Activated CD8-positive, alpha-beta T cell treated with anti-CD3 and anti-CD28 coated beads, Interleukin-2, amount 10 ng/mL, durations not matched to agents 7 days and 5 days (primary cell): ENCODE results near the gene BRF1. TPM values are rescaled to one million over a fixed set of nuclear protein-coding genes. Genes with fewer than 3 reads are reported as not detected.

Experiments
- ATAC-seq: fragments of 150-1000 bp; cut with Tn5 transposase; one replicate; pipeline ENCODE4 v1.10.0; 2021; ENCODE audit warnings: moderate library complexity
- CTCF ChIA-PET: fragments of 350-600 bp; sonication (Branson Sonifier 250); formaldehyde crosslinking; loops from one replicate; lab custom pipeline; 2021; ENCODE audit warnings: antibody characterized with exemption; lab: Charles Lee
- POLR2A ChIA-PET: fragments of 350-600 bp; sonication (Branson Sonifier 250); formaldehyde crosslinking; loops from one replicate; lab custom pipeline; 2021; ENCODE audit warnings: antibody characterized with exemption; lab: Charles Lee
- DNase-seq: peaks from one replicate; pipeline ENCODE4 v3.0.0-alpha.2; 2020
- H3K27ac Mint-ChIP-seq: one replicate; pipeline ENCODE4 v1.8.0; 2021; ENCODE audit warnings: mild to moderate bottlenecking, mixed read lengths
- H3K27me3 Mint-ChIP-seq: one replicate; pipeline ENCODE4 v1.8.0; 2021; ENCODE audit warnings: low read depth, mixed read lengths
- H3K36me3 Mint-ChIP-seq: one replicate; pipeline ENCODE4 v1.8.0; 2021; ENCODE audit warnings: low read depth, mixed read lengths
- H3K4me1 Mint-ChIP-seq: one replicate; pipeline ENCODE4 v1.8.0; 2021; ENCODE audit warnings: low read depth, mixed read lengths
- H3K4me3 Mint-ChIP-seq: one replicate; pipeline ENCODE4 v1.8.0; 2021; ENCODE audit warnings: mild to moderate bottlenecking, mixed read lengths
- H3K9me3 Mint-ChIP-seq: one replicate; pipeline ENCODE4 v1.8.0; 2022; ENCODE audit warnings: mixed read lengths; ENCODE audit not compliant: insufficient read depth
- total RNA-seq, 2 experiments: library from RNA; stranded (reverse); gene quantifications; one replicate each; pipeline ENCODE4 v1.2.3, GENCODE V29; 2021

BRF1 gene
- total RNA-seq, 2 experiments from 2014 or later, result 42.1 to 44.7 TPM

GRCh38 chr14:105241641-105242040 lies 59.2 kb downstream of the BRF1 start:
- DNase-seq (no peak), ATAC-seq (no peak)
- Mint-ChIP-seq H3K27me3 (no peaks in the 10 kb centered on the region), H3K9me3 (no peaks in the 10 kb centered on the region), H3K4me1 (peaks cover 10% of the 10 kb centered on the region), H3K36me3 (peaks cover 7% of the 10 kb centered on the region), H3K27ac (no peak overlapping the region), H3K4me3 (no peak overlapping the region)
- POLR2A ChIA-PET, result no interaction called here
- CTCF ChIA-PET, result no interaction called here

GRCh38 chr14:105240811-105241576 lies 59.8 kb downstream of the BRF1 start:
- POLR2A ChIA-PET, result no interaction called here
- H3K9me3 Mint-ChIP-seq, result no peaks in the 10 kb centered on the region

GRCh38 chr14:105229099-105229655 lies 71.6 kb downstream of the BRF1 start:
- DNase-seq, result no peak
- Mint-ChIP-seq H3K27ac (no peak overlapping the region), H3K9me3 (no peaks in the 10 kb centered on the region), H3K4me1 (no peaks in the 10 kb centered on the region), H3K4me3 (no peak overlapping the region), H3K36me3 (peaks cover 4% of the 10 kb centered on the region), H3K27me3 (no peaks in the 10 kb centered on the region)
- ChIA-PET CTCF (no interaction called here), POLR2A (no interaction called here)
- ATAC-seq, result no peak

More at GRCh38 chr14:105240811-105241576, 59.8 kb downstream of the BRF1 start:
- Mint-ChIP-seq H3K27me3 (no peaks in the 10 kb centered on the region), H3K4me3 (no peak overlapping the region), H3K27ac (no peak overlapping the region), H3K4me1 (peaks cover 10% of the 10 kb centered on the region), H3K36me3 (peaks cover 7% of the 10 kb centered on the region)
- no peak for DNase-seq
- ATAC-seq, result no peak
- CTCF ChIA-PET, result no interaction called here

- H3K9me3 Mint-ChIP-seq, result no peaks in the 10 kb centered on the region
- H3K4me3 Mint-ChIP-seq, result no peak overlapping the region
- no peaks in the 10 kb centered on the region for H3K27me3 Mint-ChIP-seq
- no peaks in the 10 kb centered on the region for H3K4me1 Mint-ChIP-seq
- DNase-seq, result no peak
- no peak for ATAC-seq
- H3K27ac Mint-ChIP-seq, result no peak overlapping the region
- ChIA-PET CTCF (no interaction called here), POLR2A (no interaction called here)
- peaks cover 8% of the 10 kb centered on the region for H3K36me3 Mint-ChIP-seq
Observed at GRCh38 chr14:105228562-105228961, 72.2 kb downstream of the BRF1 start.

- ChIA-PET POLR2A (no interaction called here), CTCF (interaction anchor here (1.2 kb wide), 1 partner anchor 21 kb away, joined by 3 read pairs; the partner anchor contains the start of gene BTBD6)
- no peak for DNase-seq
- Mint-ChIP-seq H3K36me3 (peaks cover 15% of the 10 kb centered on the region), H3K4me3 (no peak overlapping the region), H3K9me3 (no peaks in the 10 kb centered on the region), H3K27ac (no peak overlapping the region), H3K4me1 (no peaks in the 10 kb centered on the region), H3K27me3 (no peaks in the 10 kb centered on the region)
- ATAC-seq, result no peak
Observed at GRCh38 chr14:105227346-105227745, 73.5 kb downstream of the BRF1 start.

GRCh38 chr14:105226198-105226597 lies 74.6 kb downstream of the BRF1 start:
- no peak overlapping the region for H3K27ac Mint-ChIP-seq
- POLR2A ChIA-PET, result no interaction called here
- no peak for DNase-seq
- no peaks in the 10 kb centered on the region for H3K4me1 Mint-ChIP-seq
- ATAC-seq, result no peak
- peaks cover 22% of the 10 kb centered on the region for H3K36me3 Mint-ChIP-seq
- H3K9me3 Mint-ChIP-seq, result no peaks in the 10 kb centered on the region
- CTCF ChIA-PET, result no interaction called here
- H3K27me3 Mint-ChIP-seq, result no peaks in the 10 kb centered on the region
- H3K4me3 Mint-ChIP-seq, result no peak overlapping the region

- Mint-ChIP-seq H3K4me3 (no peak overlapping the region), H3K27ac (peak overlapping the region; percentile 10), H3K27me3 (no peaks in the 10 kb centered on the region), H3K36me3 (peaks cover 28% of the 10 kb centered on the region), H3K9me3 (no peaks in the 10 kb centered on the region), H3K4me1 (no peaks in the 10 kb centered on the region)
- DNase-seq (no peak), ATAC-seq (no peak)
- ChIA-PET POLR2A (no interaction called here), CTCF (no interaction called here)
Observed at GRCh38 chr14:105224845-105225570, 75.8 kb downstream of the BRF1 start.

GRCh38 chr14:105223770-105224544 lies 76.8 kb downstream of the BRF1 start:
- H3K27me3 Mint-ChIP-seq, result no peaks in the 10 kb centered on the region
- no peak overlapping the region for H3K27ac Mint-ChIP-seq
- H3K36me3 Mint-ChIP-seq, result peaks cover 32% of the 10 kb centered on the region
- ChIA-PET POLR2A (no interaction called here), CTCF (no interaction called here)
- no peaks in the 10 kb centered on the region for H3K9me3 Mint-ChIP-seq
- DNase-seq, result no peak
- no peak for ATAC-seq
- no peak overlapping the region for H3K4me3 Mint-ChIP-seq
- H3K4me1 Mint-ChIP-seq, result no peaks in the 10 kb centered on the region

GRCh38 chr14:105223260-105223659 lies 77.5 kb downstream of the BRF1 start:
- DNase-seq (no peak), ATAC-seq (no peak)
- ChIA-PET POLR2A (no interaction called here), CTCF (no interaction called here)
- Mint-ChIP-seq H3K27ac (no peak overlapping the region), H3K27me3 (no peaks in the 10 kb centered on the region), H3K36me3 (peaks cover 34% of the 10 kb centered on the region), H3K9me3 (no peaks in the 10 kb centered on the region), H3K4me1 (no peaks in the 10 kb centered on the region), H3K4me3 (no peak overlapping the region)

- no peak for ATAC-seq
- CTCF ChIA-PET, result no interaction called here
Observed at GRCh38 chr14:105221598-105222178, 79.1 kb downstream of the BRF1 start.

GRCh38 chr14:105220699-105221597 lies 79.9 kb downstream of the BRF1 start:
- no peak overlapping the region for H3K27ac Mint-ChIP-seq
- H3K4me1 Mint-ChIP-seq, result no peaks in the 10 kb centered on the region
- DNase-seq (no peak), ATAC-seq (no peak)
- peaks cover 40% of the 10 kb centered on the region for H3K36me3 Mint-ChIP-seq
- H3K27me3 Mint-ChIP-seq, result no peaks in the 10 kb centered on the region
- H3K9me3 Mint-ChIP-seq, result no peaks in the 10 kb centered on the region
- H3K4me3 Mint-ChIP-seq, result no peak overlapping the region
- ChIA-PET CTCF (no interaction called here), POLR2A (no interaction called here)

More at GRCh38 chr14:105221598-105222178, 79.1 kb downstream of the BRF1 start:
- no peaks in the 10 kb centered on the region for H3K27me3 Mint-ChIP-seq
- POLR2A ChIA-PET, result no interaction called here
- no peak overlapping the region for H3K4me3 Mint-ChIP-seq
- peaks cover 40% of the 10 kb centered on the region for H3K36me3 Mint-ChIP-seq
- H3K4me1 Mint-ChIP-seq, result no peaks in the 10 kb centered on the region
- H3K9me3 Mint-ChIP-seq, result no peaks in the 10 kb centered on the region
- no peak for DNase-seq
- H3K27ac Mint-ChIP-seq, result no peak overlapping the region
